ENCODE data around the gene MBTD1. TPM values are rescaled to one million over a fixed set of nuclear protein-coding genes. Genes with fewer than 3 reads are reported as not detected.

MBTD1 gene
- total and polyA plus RNA-seq, 9 of the 15 experiments (the other 6 are each of a cell fraction or from before 2014, with no cell fraction given): 2.1 to 26.3 (median 13.3) TPM

GRCh38 chr17:51165680-51166197 lies 94.1 kb downstream of the MBTD1 start (continued):
- TF ChIP-seq ZNF407 (IDR thresholded peaks at IDR 0.05; ENCODE audit: low read depth): no peak
- TF ChIP-seq ZNF384 (IDR thresholded peaks at IDR 0.05; ENCODE audit: low read depth, low read length): no peak
- no peak for TF ChIP-seq CEBPB (tag; IDR thresholded peaks at IDR 0.05)
- TF ChIP-seq, protein P1, sequence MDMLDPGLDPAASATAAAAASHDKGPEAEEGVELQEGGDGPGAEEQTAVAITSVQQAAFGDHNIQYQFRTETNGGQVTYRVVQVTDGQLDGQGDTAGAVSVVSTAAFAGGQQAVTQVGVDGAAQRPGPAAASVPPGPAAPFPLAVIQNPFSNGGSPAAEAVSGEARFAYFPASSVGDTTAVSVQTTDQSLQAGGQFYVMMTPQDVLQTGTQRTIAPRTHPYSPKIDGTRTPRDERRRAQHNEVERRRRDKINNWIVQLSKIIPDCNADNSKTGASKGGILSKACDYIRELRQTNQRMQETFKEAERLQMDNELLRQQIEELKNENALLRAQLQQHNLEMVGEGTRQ (CRISPR knock-in tag; IDR thresholded peaks at IDR 0.05): no peak
- TF ChIP-seq ZBTB8A (IDR thresholded peaks at IDR 0.05; ENCODE audit: partially characterized antibody): no peak
- TF ChIP-seq, protein P2, sequence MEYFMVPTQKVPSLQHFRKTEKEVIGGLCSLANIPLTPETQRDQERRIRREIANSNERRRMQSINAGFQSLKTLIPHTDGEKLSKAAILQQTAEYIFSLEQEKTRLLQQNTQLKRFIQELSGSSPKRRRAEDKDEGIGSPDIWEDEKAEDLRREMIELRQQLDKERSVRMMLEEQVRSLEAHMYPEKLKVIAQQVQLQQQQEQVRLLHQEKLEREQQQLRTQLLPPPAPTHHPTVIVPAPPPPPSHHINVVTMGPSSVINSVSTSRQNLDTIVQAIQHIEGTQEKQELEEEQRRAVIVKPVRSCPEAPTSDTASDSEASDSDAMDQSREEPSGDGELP (CRISPR knock-in tag; IDR thresholded peaks at IDR 0.05; ENCODE audit: borderline replicate concordance): 0 out of 2 replicates have a peak, but pooled peaks have one; percentile 31
- no peak for TF ChIP-seq FOXP1 (CRISPR knock-in tag; IDR thresholded peaks at IDR 0.05)
- no peak for TF ChIP-seq FOXP4 (CRISPR knock-in tag; IDR thresholded peaks at IDR 0.05; ENCODE audit: borderline replicate concordance)
- TF ChIP-seq TCF15 (CRISPR knock-in tag; IDR thresholded peaks at IDR 0.05): no peak
- TF ChIP-seq DEAF1 (CRISPR knock-in tag; IDR thresholded peaks at IDR 0.05): no peak
- peak in 2 of 3 experiments; percentile 14 to 21 for TF ChIP-seq YY1 (IDR thresholded peaks at IDR 0.05; ENCODE audit: borderline replicate concordance in 1 of 3, control insufficient read depth in 1 of 3, extremely low read depth in 1 of 3, insufficient read depth in 3 of 3, insufficient read length in 1 of 3, insufficient replicate concordance in 2 of 3, low read depth in 1 of 3, low read length in 2 of 3)
- TF ChIP-seq KAT7 (CRISPR knock-in tag; IDR thresholded peaks at IDR 0.05; ENCODE audit: borderline replicate concordance): no peak
